Sigmoid colon (tissue), 7 donors: ENCODE data around the gene PPA2. TPM values are rescaled to one million over a fixed set of nuclear protein-coding genes. Genes with fewer than 3 reads are reported as not detected.
"Not testable (repeated sequence)": the region's sequence is repeated elsewhere in the genome, so short reads cannot be mapped to it uniquely, and the experiment has no call there.

ENCODE experiments used
- DNase-seq: peaks from one replicate; pipeline ENCODE4 v3.0.0-alpha.2; 2019
- H3K27ac ChIP-seq, 4 donors: fragments of 200-600 bp; sonication (generic); one replicate each; pipeline ENCODE4 v1.5.1; 2016 to 2019; ENCODE audit warnings: mild to moderate bottlenecking in 1 of 4
- H3K27me3 ChIP-seq, 3 donors: fragments of 200-600 bp; sonication (generic); one replicate each; pipeline ENCODE4 v1.5.1; 2019; ENCODE audit warnings: mild to moderate bottlenecking in 1 of 3
- H3K36me3 ChIP-seq, 4 donors: fragments of 200-600 bp; sonication (generic); one replicate each; pipeline ENCODE4 v1.5.1; 2016 to 2019
- H3K4me1 ChIP-seq, 4 donors: fragments of 200-600 bp; sonication (generic); one replicate each; pipeline ENCODE4 v1.5.1; 2017 to 2019
- H3K4me3 ChIP-seq, 4 donors: fragments of 200-600 bp; sonication (generic); one replicate each; pipeline ENCODE4 v1.5.1; 2017 to 2019; ENCODE audit warnings: mild to moderate bottlenecking in 2 of 4, moderate library complexity in 1 of 4
- H3K9me3 ChIP-seq, 4 donors: fragments of 200-600 bp in 3 of 4; sonication (generic) in 3 of 4; one replicate each; pipeline versions ENCODE4 v1.5.1 to v1.6.1; 2013 to 2019
- EP300 ChIP-seq, 4 donors: sonication (generic); formaldehyde crosslinking; IDR thresholded peaks; one replicate each; pipeline ENCODE4 v1.6.1; 2017; ENCODE audit warnings: antibody characterized with exemption in 4 of 4
- POLR2A ChIP-seq, 2 donors: fragments of 450-650 bp; IDR thresholded peaks; one replicate each; pipeline ENCODE4 v1.6.1; 2016; ENCODE audit warnings: antibody characterized with exemption in 2 of 2, mild to moderate bottlenecking in 2 of 2, moderate library complexity in 2 of 2
- POLR2AphosphoS5 ChIP-seq, 4 donors: sonication (generic); formaldehyde crosslinking; IDR thresholded peaks; one replicate each; pipeline ENCODE4 v1.6.1; 2017; ENCODE audit warnings: antibody characterized with exemption in 4 of 4
- WGBS, 2 donors: extraction: QIAGEN DNeasy Blood & Tissue Kit; methylation state at CpG; one replicate each; pipeline ENCODE4 v1.1.7; 2013; 5-methylcytosine and 5-hydroxymethylcytosine counted together
- intact Hi-C: fragments of 100-400 bp; cut with DNase I; formaldehyde crosslinking; loops from one replicate; pipeline ENCODE4 v1.15.1; 2023
- polyA plus RNA-seq, 3 donors: library from polyadenylated mRNA; stranded (reverse); fragments of 200-250 nt; gene quantifications; one replicate each; pipeline ENCODE4 v1.2.3, GENCODE V29; 2013
- total RNA-seq, 4 donors: library from RNA; depleted of rRNA; stranded (reverse); fragments of >200 nt; gene quantifications; one replicate each; pipeline ENCODE4 v1.1.0, GENCODE V29; 2016
- TF ChIP-seq, protein P1 (sequence below), 4 experiments: fragments of 450-650 bp in 3 of 4; fragments of 200-600 bp in 1 of 4; IDR thresholded peaks; one replicate each; pipeline ENCODE4 v1.5.1; 2016 to 2019; ENCODE audit warnings: antibody characterized with exemption in 4 of 4, mild to moderate bottlenecking in 3 of 4, moderate library complexity in 2 of 4
- donor health status: healthy with polysubstance abuse.
- donor health status: Bipolar disorder and iron deficiency.
- donor health status: healthy.

Gene PPA2
- total and polyA plus RNA-seq, 7 donors, result 76.2 to 178 (median 120) TPM

DNA sequence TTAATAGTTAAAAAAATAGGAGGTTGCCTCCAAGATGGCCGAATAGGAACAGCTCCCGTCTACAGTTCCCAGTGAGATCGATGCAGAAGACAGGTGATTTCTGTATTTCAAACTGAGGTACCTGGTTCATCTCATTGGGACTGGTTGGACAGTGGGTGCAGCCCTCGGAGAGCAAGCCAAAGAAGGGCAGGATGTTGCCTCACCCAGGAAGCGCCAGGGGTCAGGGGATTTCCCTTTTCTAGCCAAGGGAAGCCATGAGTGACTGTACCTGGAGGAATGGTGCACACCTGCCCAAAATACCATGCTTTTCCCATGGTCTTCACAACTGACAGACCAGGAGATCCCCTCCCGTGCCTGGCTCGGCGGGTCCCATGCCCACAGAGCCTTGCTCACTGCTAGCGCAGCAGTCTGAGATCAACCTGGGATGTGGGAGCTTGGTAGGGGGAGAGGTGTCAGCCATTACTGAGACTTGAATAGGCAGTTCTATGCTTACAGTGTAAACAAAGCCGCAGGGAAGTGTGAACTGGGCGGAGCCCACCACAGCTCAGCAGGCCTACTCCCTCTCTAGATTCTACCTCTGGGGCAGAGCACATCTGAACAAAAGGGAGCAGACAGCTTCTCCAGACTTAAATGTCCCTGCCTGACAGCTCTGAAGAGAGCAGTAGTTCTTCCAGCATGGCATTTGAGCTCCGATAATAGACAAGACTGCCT is 47.5 kb downstream of the PPA2 start:
- H3K9me3 ChIP-seq, result peaks cover 0 to 2% (median 0%) of the 10 kb centered on the region in 4 donors
- H3K27ac ChIP-seq, result no peak overlapping the region
- peaks cover 0 to 48% (median 5%) of the 10 kb centered on the region in 4 donors for H3K36me3 ChIP-seq
- WGBS, 2 donors, result 91 to 95% methylated on average over 12 of the region's 12 CpGs
- intact Hi-C loops, result no loop called here
- H3K4me3 ChIP-seq, result no peak overlapping the region
- no peaks in the 10 kb centered on the region for H3K27me3 ChIP-seq
- TF ChIP-seq POLR2AphosphoS5 (IDR thresholded peaks at IDR 0.05) (no peak), EP300 (IDR thresholded peaks at IDR 0.05) (no peak), POLR2A (IDR thresholded peaks at IDR 0.05) (no peak)
- DNase-seq, result no peak
- no peaks in the 10 kb centered on the region for H3K4me1 ChIP-seq

DNA sequence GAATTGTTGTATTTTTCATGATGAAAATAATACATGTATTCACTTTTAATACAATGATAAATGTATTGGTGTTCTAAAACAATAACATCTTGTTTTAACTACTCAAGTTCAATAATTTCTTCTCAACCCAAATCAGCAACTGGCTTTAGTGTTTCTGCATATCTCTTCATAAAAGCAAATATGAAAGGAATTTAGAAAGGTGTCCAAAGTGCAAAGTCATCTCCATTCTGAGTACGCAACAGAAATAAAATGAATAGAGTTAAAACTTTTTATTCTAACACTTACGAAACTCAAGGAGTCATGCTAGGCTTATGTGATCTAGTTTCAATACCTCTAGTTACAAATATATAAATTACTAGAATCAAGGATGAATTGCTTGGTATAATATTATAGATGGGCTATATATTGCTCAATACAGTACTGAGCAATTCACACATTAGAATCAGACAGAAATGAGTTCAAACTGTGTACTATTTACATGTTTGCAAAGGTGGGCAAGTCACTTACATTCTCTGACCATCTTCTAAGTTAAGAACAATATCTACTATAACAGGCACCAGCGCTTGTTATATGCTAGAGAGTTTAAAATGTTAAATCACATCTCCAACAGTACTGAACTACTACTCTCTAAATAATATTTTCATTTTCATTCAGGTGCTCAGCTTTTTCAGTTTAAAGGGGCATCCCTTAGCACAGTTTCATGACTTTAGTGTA is 51.5 kb downstream of the PPA2 start:
- intact Hi-C loops, result no loop called here
- Histone ChIP-seq H3K9me3 (peaks cover 0 to 2% (median 0%) of the 10 kb centered on the region in 4 donors), H3K27me3 (no peaks in the 10 kb centered on the region), H3K36me3 (peaks cover 0 to 44% (median 5%) of the 10 kb centered on the region in 4 donors), H3K4me3 (no peak overlapping the region), H3K4me1 (no peaks in the 10 kb centered on the region), H3K27ac (no peak overlapping the region)
- no peak for DNase-seq
- TF ChIP-seq EP300 (IDR thresholded peaks at IDR 0.05) (no peak), POLR2AphosphoS5 (IDR thresholded peaks at IDR 0.05) (no peak), POLR2A (IDR thresholded peaks at IDR 0.05) (no peak)
- TF ChIP-seq, protein P1, sequence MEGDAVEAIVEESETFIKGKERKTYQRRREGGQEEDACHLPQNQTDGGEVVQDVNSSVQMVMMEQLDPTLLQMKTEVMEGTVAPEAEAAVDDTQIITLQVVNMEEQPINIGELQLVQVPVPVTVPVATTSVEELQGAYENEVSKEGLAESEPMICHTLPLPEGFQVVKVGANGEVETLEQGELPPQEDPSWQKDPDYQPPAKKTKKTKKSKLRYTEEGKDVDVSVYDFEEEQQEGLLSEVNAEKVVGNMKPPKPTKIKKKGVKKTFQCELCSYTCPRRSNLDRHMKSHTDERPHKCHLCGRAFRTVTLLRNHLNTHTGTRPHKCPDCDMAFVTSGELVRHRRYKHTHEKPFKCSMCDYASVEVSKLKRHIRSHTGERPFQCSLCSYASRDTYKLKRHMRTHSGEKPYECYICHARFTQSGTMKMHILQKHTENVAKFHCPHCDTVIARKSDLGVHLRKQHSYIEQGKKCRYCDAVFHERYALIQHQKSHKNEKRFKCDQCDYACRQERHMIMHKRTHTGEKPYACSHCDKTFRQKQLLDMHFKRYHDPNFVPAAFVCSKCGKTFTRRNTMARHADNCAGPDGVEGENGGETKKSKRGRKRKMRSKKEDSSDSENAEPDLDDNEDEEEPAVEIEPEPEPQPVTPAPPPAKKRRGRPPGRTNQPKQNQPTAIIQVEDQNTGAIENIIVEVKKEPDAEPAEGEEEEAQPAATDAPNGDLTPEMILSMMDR (IDR thresholded peaks at IDR 0.05), result no peak
- 76 to 81% methylated on average over 3 of the region's 3 CpGs for whole genome bisulfite sequencing, 2 donors

DNA sequence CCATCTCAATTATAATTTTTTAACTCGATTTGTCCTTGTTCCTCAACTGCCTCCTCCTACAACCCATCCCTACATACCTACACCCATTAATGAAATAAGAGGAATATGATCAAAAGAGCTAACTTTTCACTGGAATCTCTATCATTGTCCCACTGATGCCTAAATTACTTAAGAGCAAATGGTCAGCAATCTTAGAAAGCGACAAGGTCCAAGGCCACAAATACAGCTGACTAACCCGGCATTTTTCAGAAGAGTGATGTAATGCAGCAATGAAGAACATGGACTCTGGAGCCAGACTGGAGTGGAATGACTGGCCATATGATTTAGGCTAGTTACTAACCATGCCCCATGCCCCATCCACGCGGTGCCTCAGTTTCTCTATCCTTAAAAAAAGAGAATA is 56.2 kb downstream of the PPA2 start:
- no peaks in the 10 kb centered on the region for H3K4me1 ChIP-seq
- H3K27ac ChIP-seq, result no peak overlapping the region
- no peaks in the 10 kb centered on the region for H3K9me3 ChIP-seq
- intact Hi-C loops, result no loop called here
- no peaks in the 10 kb centered on the region for H3K27me3 ChIP-seq
- TF ChIP-seq POLR2A (IDR thresholded peaks at IDR 0.05), result no peak
- TF ChIP-seq, protein P1 (IDR thresholded peaks at IDR 0.05), result no peak
- no peak for TF ChIP-seq EP300 (IDR thresholded peaks at IDR 0.05)
- no peak for TF ChIP-seq POLR2AphosphoS5 (IDR thresholded peaks at IDR 0.05)
- peaks cover 0 to 34% (median 0%) of the 10 kb centered on the region in 4 donors for H3K36me3 ChIP-seq
- no peak for DNase-seq
- WGBS, 2 donors, result 95% methylated on average over 5 of the region's 5 CpGs
- H3K4me3 ChIP-seq, result no peak overlapping the region

DNA sequence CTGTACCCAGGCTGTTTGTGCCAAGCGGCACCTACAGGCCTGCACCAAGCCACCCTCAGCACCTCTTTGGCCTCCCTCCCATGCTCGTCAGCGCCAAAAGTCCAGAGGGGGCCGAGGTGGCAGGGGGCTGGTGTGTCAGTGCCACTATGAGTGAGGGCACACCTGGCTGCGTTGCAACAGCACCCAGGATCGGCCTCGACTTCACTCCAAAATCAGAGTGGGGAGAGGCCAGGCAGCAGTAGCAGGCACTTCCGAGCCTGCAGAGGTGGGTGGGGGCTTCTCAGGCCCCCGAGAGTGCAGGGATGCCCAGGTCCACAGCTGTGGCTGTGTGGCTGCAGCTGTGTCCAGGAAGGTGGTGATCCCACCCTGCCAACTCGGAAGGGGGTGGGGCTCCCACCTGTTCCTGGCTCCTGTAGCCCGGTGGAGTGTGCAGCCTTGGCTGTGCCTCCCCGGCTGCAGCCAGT is 58.5 kb downstream of the PPA2 start:
- Histone ChIP-seq H3K36me3 (peaks cover 0 to 18% (median 0%) of the 10 kb centered on the region in 4 donors), H3K4me1 (no peaks in the 10 kb centered on the region), H3K27me3 (no peaks in the 10 kb centered on the region), H3K4me3 (no peak overlapping the region), H3K27ac (no peak overlapping the region), H3K9me3 (no peaks in the 10 kb centered on the region)
- 97 to 98% methylated on average over 12 of the region's 12 CpGs for WGBS, 2 donors
- DNase-seq, result no peak
- intact Hi-C loops, result no loop called here
- TF ChIP-seq, protein P1 (IDR thresholded peaks at IDR 0.05), result no peak
- TF ChIP-seq EP300 (IDR thresholded peaks at IDR 0.05), result no peak
- no peak for TF ChIP-seq POLR2AphosphoS5 (IDR thresholded peaks at IDR 0.05)
- no peak for TF ChIP-seq POLR2A (IDR thresholded peaks at IDR 0.05)

DNA sequence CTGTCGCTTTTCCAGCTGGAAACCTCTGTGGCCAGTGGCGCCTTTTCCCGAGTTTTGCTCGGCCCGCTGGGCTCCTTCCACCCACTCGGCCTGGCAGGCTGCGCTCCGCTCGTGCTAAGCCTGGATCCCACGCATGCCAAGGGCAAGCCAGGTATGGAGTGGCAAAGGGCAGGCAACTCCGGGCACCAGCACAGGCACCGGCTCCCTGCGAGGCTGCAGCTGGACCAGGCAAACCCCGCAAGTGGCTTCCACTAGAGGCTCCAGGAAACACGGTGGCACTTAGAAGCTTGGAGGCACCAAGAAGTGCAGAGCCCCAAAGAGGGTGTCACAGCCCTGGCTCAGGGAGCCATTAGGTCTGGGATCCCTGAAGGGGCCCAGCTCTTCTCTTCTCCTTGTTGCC is 59.5 kb downstream of the PPA2 start:
- no peak for TF ChIP-seq POLR2A (IDR thresholded peaks at IDR 0.05)
- TF ChIP-seq POLR2AphosphoS5 (IDR thresholded peaks at IDR 0.05), result no peak
- TF ChIP-seq EP300 (IDR thresholded peaks at IDR 0.05), result no peak
- TF ChIP-seq, protein P1 (IDR thresholded peaks at IDR 0.05), result no peak
- H3K36me3 ChIP-seq, result peaks cover 0 to 18% (median 0%) of the 10 kb centered on the region in 4 donors
- H3K4me3 ChIP-seq, result no peak overlapping the region
- H3K4me1 ChIP-seq, result no peaks in the 10 kb centered on the region
- intact Hi-C loops, result no loop called here
- 93% methylated on average over 15 of the region's 15 CpGs for WGBS, 2 donors
- no peaks in the 10 kb centered on the region for H3K9me3 ChIP-seq
- no peaks in the 10 kb centered on the region for H3K27me3 ChIP-seq
- DNase-seq, result no peak
- H3K27ac ChIP-seq, result no peak overlapping the region

DNA sequence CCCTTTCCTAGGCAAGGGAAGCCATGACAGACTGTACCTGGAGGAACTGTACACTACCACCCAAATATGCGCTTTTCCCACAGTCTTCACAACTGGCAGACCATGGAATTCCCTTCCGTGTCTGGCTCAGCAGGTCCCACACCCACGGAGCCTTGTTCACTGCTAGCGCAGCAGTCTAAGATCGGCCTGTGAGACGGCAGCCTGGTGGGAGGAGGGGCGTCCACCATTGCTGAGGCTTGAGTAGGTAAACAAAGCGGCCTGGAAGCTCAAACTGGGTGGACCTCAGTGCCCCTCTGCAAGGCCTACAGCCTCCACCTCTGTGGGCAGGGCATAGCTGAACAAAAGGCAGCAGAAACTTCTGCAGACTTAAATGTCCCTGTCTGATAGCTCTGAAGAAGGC is 64.7 kb downstream of the PPA2 start:
- WGBS, 2 donors, result 96 to 97% methylated on average over 8 of the region's 8 CpGs

More for the DNA sequence above, 64.7 kb downstream of the PPA2 start:
- H3K4me1 ChIP-seq, H3K9me3 ChIP-seq, DNase-seq, H3K4me3 ChIP-seq, H3K27me3 ChIP-seq, H3K27ac ChIP-seq, intact Hi-C loops: not testable (repeated sequence)
- H3K36me3 ChIP-seq, result peaks cover 0 to 20% (median 2%) of the 10 kb centered on the region in 4 donors
